Measurements from ENCODE around the gene CACNA1D. TPM values are rescaled to one million over a fixed set of nuclear protein-coding genes. Genes with fewer than 3 reads are reported as not detected.

The CACNA1D gene
- total and polyA plus RNA-seq, 9 of the 15 experiments (the other 6 are each of a cell fraction or from before 2014, with no cell fraction given), result 0.29 TPM; not detected in 8

- H3K9me3 ChIP-seq (replicated peaks; ENCODE audit: control insufficient read depth, insufficient read depth, low read depth, low read length), result no peaks in the 10 kb centered on the region
- no TSS peak for BruUV-seq (replicated peaks)
- POLR2A ChIA-PET, result no interaction called here
- no peak overlapping the region for H3K9ac ChIP-seq (ENCODE audit: insufficient read depth in 1 of 2, low read depth in 2 of 2, low read length in 2 of 2)
- ATAC-seq, result no peak
- H3K27me3 ChIP-seq (ENCODE audit: control insufficient read depth in 2 of 2, insufficient read depth in 2 of 2, low read length in 2 of 2), result no peaks in the 10 kb centered on the region; a peak in 2 of 5 replicates
- H2AFZ ChIP-seq (ENCODE audit: low read depth, low read length), result no peak overlapping the region
- TF ChIP-seq NCOA6 (IDR thresholded peaks at IDR 0.05) (no peak), MEF2A (IDR thresholded peaks at IDR 0.05; ENCODE audit: control insufficient read depth, low read depth, low read length) (no peak), ZNF75A (CRISPR knock-in tag; IDR thresholded peaks at IDR 0.05) (no peak), ZNF175 (CRISPR knock-in tag; IDR thresholded peaks at IDR 0.05; ENCODE audit: low read depth) (no peak), NUFIP1 (IDR thresholded peaks at IDR 0.05; ENCODE audit: partially characterized antibody) (no peak), CREM (IDR thresholded peaks at IDR 0.05; ENCODE audit: low read depth) (no peak), TCF7 (IDR thresholded peaks at IDR 0.05; ENCODE audit: borderline replicate concordance) (no peak), FOXA1 (IDR thresholded peaks at IDR 0.05; ENCODE audit: borderline replicate concordance) (no peak), CSDE1 (IDR thresholded peaks at IDR 0.05) (no peak), SAP30 (IDR thresholded peaks at IDR 0.05; ENCODE audit: borderline replicate concordance, insufficient read depth, low read depth, low read length, poor library complexity, severe bottlenecking) (no peak), SP1 (CRISPR knock-in tag; IDR thresholded peaks at IDR 0.05) (no peak), ZNF12 (CRISPR knock-in tag; IDR thresholded peaks at IDR 0.05) (no peak), TSC22D4 (tag; IDR thresholded peaks at IDR 0.05) (no peak), CCNT2 (IDR thresholded peaks at IDR 0.05; ENCODE audit: borderline replicate concordance, extremely low read depth, insufficient read length, low read depth, low read length) (no peak), NFXL1 (CRISPR knock-in tag; IDR thresholded peaks at IDR 0.05) (no peak), E2F8 (IDR thresholded peaks at IDR 0.05; ENCODE audit: low read depth, partially characterized antibody) (no peak), GTF2A2 (tag; IDR thresholded peaks at IDR 0.05) (no peak)
- in situ Hi-C loops (cut with MboI) (no loop called here), intact Hi-C loops (cut with micrococcal nuclease) (no loop called here)
- CTCF ChIA-PET (ENCODE audit: low intra/inter-chr PET ratio), result no interaction called here
- H3K4me2 ChIP-seq (ENCODE audit: insufficient read depth, low read length), result no peak overlapping the region
- no peak for FAIRE-seq
- H3K4me3 ChIP-seq, result no peak overlapping the region
- H3K36me3 ChIP-seq (ENCODE audit: control insufficient read depth, insufficient read depth, low read length), result no peaks in the 10 kb centered on the region
- WGBS (ENCODE audit: insufficient coverage, low coverage, missing lambda C conversion rate), result 0% methylated on average over 4 of the region's 6 CpGs
- no peaks in the 10 kb centered on the region for H3K4me1 ChIP-seq (replicated peaks in 1 of 2; ENCODE audit: control insufficient read depth in 2 of 2, insufficient read depth in 2 of 2, low read length in 2 of 2)
- no peaks in the 10 kb centered on the region for H4K20me1 ChIP-seq (replicated peaks; ENCODE audit: control insufficient read depth, insufficient read depth, low read length)
- H3K79me2 ChIP-seq (ENCODE audit: control insufficient read depth, insufficient read depth, low read length), result no peaks in the 10 kb centered on the region
- H3K9me1 ChIP-seq (ENCODE audit: control insufficient read depth, insufficient read depth, low read length), result no peaks in the 10 kb centered on the region
- H3K27ac ChIP-seq (ENCODE audit: extremely low read depth, low read depth, low read length), result no peak overlapping the region
- DNase-seq (ENCODE audit: extremely low read depth in 1 of 4, low spot score in 3 of 4), result no peak
These were observed 164.3 kb downstream of the CACNA1D start for GRCh38 chr3:53658613-53659193.

Data from K562 (cell line).